Trophoblast cell (in vitro differentiated cells and primary cell): ENCODE data around the gene SLC5A2.

Experiments
- DNase-seq, 2 donors: peaks; one replicate each; pipeline ENCODE4 v3.0.0-alpha.2; 2016
- H2AFZ ChIP-seq: 2 replicates; pipeline ENCODE4 v1.6.1; 2013; ENCODE audit warnings: low read length, moderate library complexity, mild to moderate bottlenecking; ENCODE audit not compliant: insufficient read depth, poor library complexity
- H2AK5ac ChIP-seq: 2 replicates; pipeline ENCODE4 v1.6.1; 2013; ENCODE audit warnings: mild to moderate bottlenecking, low read length
- H2BK120ac ChIP-seq: 2 replicates; pipeline ENCODE4 v1.6.1; 2013; ENCODE audit warnings: low read length, mild to moderate bottlenecking, moderate library complexity; ENCODE audit not compliant: insufficient read depth, poor library complexity
- H2BK12ac ChIP-seq: 2 replicates; pipeline ENCODE4 v1.6.1; 2013; ENCODE audit warnings: mild to moderate bottlenecking, low read length, moderate library complexity
- H2BK5ac ChIP-seq: 2 replicates; pipeline ENCODE4 v1.6.1; 2013; ENCODE audit warnings: low read length, low read depth, moderate library complexity, mild to moderate bottlenecking; ENCODE audit not compliant: poor library complexity
- H3K14ac ChIP-seq: 2 replicates; pipeline ENCODE4 v1.6.1; 2013; ENCODE audit warnings: mild to moderate bottlenecking, low read length
- H3K18ac ChIP-seq: 2 replicates; pipeline ENCODE4 v1.6.1; 2013; ENCODE audit warnings: mild to moderate bottlenecking, low read length
- H3K23ac ChIP-seq: 2 replicates; pipeline ENCODE4 v1.6.1; 2013; ENCODE audit warnings: low read length
- H3K27ac ChIP-seq: 2 replicates; pipeline ENCODE4 v1.5.1; 2013; ENCODE audit warnings: low read depth, mild to moderate bottlenecking, inconsistent platforms, low read length, moderate library complexity
- H3K27me3 ChIP-seq: 2 replicates; pipeline ENCODE4 v1.6.1; 2013; ENCODE audit warnings: inconsistent platforms, mild to moderate bottlenecking, low read length, moderate library complexity; ENCODE audit not compliant: insufficient read depth
- H3K36me3 ChIP-seq, 2 experiments: 1 replicate in 1 of 2; 2 replicates in 1 of 2; pipeline ENCODE4 v1.6.1; 2013; ENCODE audit warnings: low read length in 2 of 2, mild to moderate bottlenecking in 2 of 2, moderate library complexity in 1 of 2; ENCODE audit not compliant: insufficient read depth in 2 of 2, control insufficient read depth in 1 of 2
- H3K4ac ChIP-seq: 2 replicates; pipeline ENCODE4 v1.6.1; 2013; ENCODE audit warnings: low read depth, mild to moderate bottlenecking, low read length, moderate library complexity
- H3K4me1 ChIP-seq, 2 experiments: 1 replicate in 1 of 2; 2 replicates in 1 of 2; pipeline ENCODE4 v1.6.1; 2013; ENCODE audit warnings: low read length in 2 of 2, mild to moderate bottlenecking in 2 of 2, moderate library complexity in 1 of 2; ENCODE audit not compliant: insufficient read depth in 2 of 2, control insufficient read depth in 1 of 2
- H3K4me2 ChIP-seq: 2 replicates; pipeline ENCODE4 v1.6.1; 2013; ENCODE audit warnings: inconsistent platforms, mild to moderate bottlenecking, low read length, moderate library complexity
- H3K4me3 ChIP-seq: 2 replicates; pipeline ENCODE4 v1.5.1; 2013; ENCODE audit warnings: mild to moderate bottlenecking, low read depth, low read length, inconsistent platforms
- H3K79me1 ChIP-seq: one replicate; pipeline ENCODE4 v1.6.1; 2013; ENCODE audit warnings: low read length
- H3K79me2 ChIP-seq: 2 replicates; pipeline ENCODE4 v1.6.1; 2013; ENCODE audit warnings: low read length, mild to moderate bottlenecking; ENCODE audit not compliant: control insufficient read depth, insufficient read depth, poor library complexity
- H3K9ac ChIP-seq: 2 replicates; pipeline ENCODE4 v1.6.1; 2013; ENCODE audit warnings: mild to moderate bottlenecking, low read length
- H3K9me3 ChIP-seq: 2 replicates; pipeline ENCODE4 v1.6.1; 2013; ENCODE audit warnings: low read depth, mild to moderate bottlenecking, control low read depth, inconsistent platforms, low read length; ENCODE audit not compliant: insufficient read depth
- H4K12ac ChIP-seq: 2 replicates; pipeline ENCODE4 v1.6.1; 2013; ENCODE audit warnings: low read depth, mild to moderate bottlenecking, low read length, moderate library complexity
- H4K8ac ChIP-seq: 2 replicates; pipeline ENCODE4 v1.6.1; 2013; ENCODE audit warnings: low read depth, mild to moderate bottlenecking, low read length, moderate library complexity
- H4K91ac ChIP-seq: one replicate; pipeline ENCODE4 v1.6.1; 2013; ENCODE audit warnings: low read depth, mild to moderate bottlenecking, low read length, moderate library complexity
- WGBS: extraction: QIAGEN DNeasy Blood & Tissue Kit; methylation state at CpG from one replicate; pipeline ENCODE4 v1.1.7; 2013; ENCODE audit warnings: missing lambda C conversion rate; ENCODE audit not compliant: insufficient read length, insufficient coverage; ENCODE audit errors: extremely low coverage; 5-methylcytosine and 5-hydroxymethylcytosine counted together

Gene SLC5A2

GRCh38 chr16:31496670-31497069 lies 13.7 kb downstream of the SLC5A2 start:
- Histone ChIP-seq H3K9ac (no peak overlapping the region), H3K36me3 (peaks cover 40 to 68% of the 10 kb centered on the region in 2 experiments), H3K4me2 (no peak overlapping the region), H3K4me1 (peaks cover 0 to 2% of the 10 kb centered on the region in 2 experiments), H3K4ac (no peak overlapping the region), H4K8ac (no peak overlapping the region), H3K14ac (no peak overlapping the region), H3K27me3 (no peaks in the 10 kb centered on the region), H2BK5ac (no peak overlapping the region), H3K27ac (no peak overlapping the region), H4K91ac (no peak overlapping the region), H3K79me1 (no peaks in the 10 kb centered on the region), H2AK5ac (no peak overlapping the region), H3K18ac (no peak overlapping the region), H3K4me3 (no peak overlapping the region), H3K23ac (no peak overlapping the region), H4K12ac (no peak overlapping the region), H2BK12ac (no peak overlapping the region), H2AFZ (no peak overlapping the region), H2BK120ac (no peak overlapping the region), H3K79me2 (no peaks in the 10 kb centered on the region), H3K9me3 (peaks cover 3% of the 10 kb centered on the region)
- no CpG with 5 or more reads among the region's 10 CpGs for WGBS
- no peak for DNase-seq

DNA sequence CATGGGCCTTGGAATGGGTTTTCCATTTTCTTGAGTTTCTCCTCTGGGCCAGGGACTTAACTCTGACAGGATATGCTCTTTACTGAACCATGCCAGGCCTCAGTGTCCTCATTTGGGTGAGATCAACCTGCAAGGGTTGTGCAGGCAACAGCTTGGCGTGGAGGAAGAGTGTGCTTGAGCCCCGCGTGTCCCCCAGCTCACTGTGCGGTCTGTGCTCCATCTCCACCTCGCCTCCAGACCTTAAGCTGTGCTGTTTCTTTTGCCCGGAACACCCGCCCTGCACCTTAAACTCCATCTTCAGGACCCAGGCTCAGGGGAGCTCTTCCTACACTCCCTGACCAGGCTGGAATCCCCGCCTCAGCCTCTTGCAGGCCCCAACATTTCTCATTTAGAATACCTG lies 15.6 kb downstream of the SLC5A2 start:
- Histone ChIP-seq H3K9ac (no peak overlapping the region), H3K18ac (no peak overlapping the region), H2AFZ (no peak overlapping the region), H2BK5ac (no peak overlapping the region), H3K79me2 (no peaks in the 10 kb centered on the region), H3K14ac (no peak overlapping the region), H3K4me2 (no peak overlapping the region), H4K12ac (no peak overlapping the region), H2BK12ac (no peak overlapping the region), H3K4ac (no peak overlapping the region), H3K27ac (no peak overlapping the region), H4K8ac (no peak overlapping the region), H4K91ac (no peak overlapping the region), H3K36me3 (peaks cover 25 to 50% of the 10 kb centered on the region in 2 experiments), H3K27me3 (no peaks in the 10 kb centered on the region), H2AK5ac (no peak overlapping the region), H3K9me3 (peaks cover 3% of the 10 kb centered on the region), H3K23ac (no peak overlapping the region), H3K4me3 (no peak overlapping the region), H3K4me1 (peaks cover 0 to 5% of the 10 kb centered on the region in 2 experiments), H3K79me1 (no peaks in the 10 kb centered on the region), H2BK120ac (no peak overlapping the region)
- WGBS: no CpG with 5 or more reads among the region's 8 CpGs
- no peak for DNase-seq

DNA sequence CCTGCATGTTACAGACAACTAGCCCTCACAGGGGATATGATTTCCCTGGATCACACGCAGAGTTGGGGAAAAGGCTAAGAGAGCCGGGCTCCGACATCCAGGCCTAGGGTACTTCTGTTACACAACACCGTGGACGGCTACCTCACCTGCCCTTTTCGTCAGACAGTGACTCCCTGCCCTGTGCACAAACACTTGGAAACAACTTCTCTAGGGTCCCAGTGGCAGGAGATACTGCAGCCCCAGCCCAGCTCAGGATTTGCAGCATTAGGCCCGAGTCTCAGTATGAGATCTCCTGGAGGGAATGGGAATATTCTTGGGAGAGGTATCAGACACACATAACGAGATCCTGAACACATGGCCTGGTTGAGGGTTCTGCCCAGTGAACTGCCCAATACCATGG lies 17.0 kb downstream of the SLC5A2 start:
- Histone ChIP-seq H3K23ac (no peak overlapping the region), H4K8ac (no peak overlapping the region), H2AK5ac (no peak overlapping the region), H3K79me1 (no peaks in the 10 kb centered on the region), H4K91ac (no peak overlapping the region), H4K12ac (no peak overlapping the region), H2BK12ac (no peak overlapping the region), H3K27me3 (no peaks in the 10 kb centered on the region), H3K18ac (no peak overlapping the region), H3K4ac (no peak overlapping the region), H3K4me2 (no peak overlapping the region), H3K27ac (no peak overlapping the region), H3K9ac (no peak overlapping the region), H3K9me3 (peaks cover 3% of the 10 kb centered on the region), H2BK120ac (no peak overlapping the region), H3K79me2 (no peaks in the 10 kb centered on the region), H3K4me3 (no peak overlapping the region), H3K14ac (no peak overlapping the region), H2BK5ac (no peak overlapping the region), H3K4me1 (peaks cover 0 to 5% of the 10 kb centered on the region in 2 experiments), H3K36me3 (peaks cover 22 to 44% of the 10 kb centered on the region in 2 experiments), H2AFZ (no peak overlapping the region)
- WGBS: no CpG with 5 or more reads among the region's 8 CpGs
- DNase-seq: no peak

DNA sequence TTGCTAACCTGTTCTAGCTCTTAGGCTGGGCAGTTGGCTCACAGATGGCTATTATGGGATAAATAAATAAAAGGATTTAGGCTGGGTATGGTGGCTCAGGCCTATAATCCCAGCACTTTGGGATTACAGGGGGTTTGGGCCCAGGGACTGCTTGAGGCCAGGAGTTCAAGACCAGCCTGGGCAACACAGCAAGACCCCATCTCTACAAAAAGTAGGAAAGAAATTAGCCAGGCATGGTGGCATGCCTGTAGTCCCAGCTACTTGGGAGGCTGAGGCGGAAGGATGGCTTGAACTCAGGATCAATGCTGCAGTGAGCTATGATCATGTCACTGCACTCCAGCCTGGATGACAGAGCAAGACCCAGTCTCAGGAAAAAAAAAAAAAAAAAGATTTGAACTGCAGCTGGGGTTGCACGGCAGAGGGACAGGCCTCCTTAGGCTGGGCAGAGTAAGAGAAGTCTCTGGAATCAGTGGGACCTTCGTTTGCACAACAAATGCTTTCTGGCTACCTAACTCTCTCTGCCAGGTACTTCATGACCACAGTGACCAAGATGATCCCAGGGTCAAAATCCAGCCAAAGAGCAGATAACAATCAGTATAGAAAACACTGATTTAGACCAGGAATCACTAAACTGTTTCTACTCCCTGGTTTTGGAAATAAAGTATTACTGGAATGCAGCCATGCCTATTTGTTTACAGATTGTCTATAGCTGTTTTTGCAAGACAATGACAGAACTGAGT lies 18.5 kb downstream of the SLC5A2 start:
- Histone ChIP-seq H2AK5ac (no peak overlapping the region), H3K9ac (no peak overlapping the region), H3K9me3 (peaks cover 3% of the 10 kb centered on the region), H3K27ac (no peak overlapping the region), H3K27me3 (no peaks in the 10 kb centered on the region), H3K4ac (no peak overlapping the region), H4K8ac (no peak overlapping the region), H3K36me3 (peaks cover 17 to 33% of the 10 kb centered on the region in 2 experiments), H3K79me1 (no peaks in the 10 kb centered on the region), H3K14ac (no peak overlapping the region), H3K4me1 (peaks cover 0 to 5% of the 10 kb centered on the region in 2 experiments), H2BK12ac (no peak overlapping the region), H4K12ac (no peak overlapping the region), H3K79me2 (no peaks in the 10 kb centered on the region), H3K4me2 (no peak overlapping the region), H3K23ac (no peak overlapping the region), H2AFZ (no peak overlapping the region), H4K91ac (no peak overlapping the region), H2BK5ac (no peak overlapping the region), H2BK120ac (no peak overlapping the region), H3K4me3 (no peak overlapping the region), H3K18ac (no peak overlapping the region)
- DNase-seq: no peak
- no CpG with 5 or more reads among the region's 3 CpGs for WGBS
